ENCODE results near the gene KCNK18. TPM values are rescaled to one million over a fixed set of nuclear protein-coding genes. Genes with fewer than 3 reads are reported as not detected.

The KCNK18 gene
- total RNA-seq, 1 experiment from 2014 or later, result not detected

Other genes starting within 250 kb of the KCNK18 start
- 5.8 and 44.9 TPM in 2 replicates for gene SHTN1, start 192.3 kb upstream of the KCNK18 start, total RNA-seq (2014; rRNA removed; shearing (Covaris generic); ENCODE audit: low replicate concordance)
- gene VAX1, start 59.2 kb upstream of the KCNK18 start, total RNA-seq (2014; rRNA removed; shearing (Covaris generic); ENCODE audit: low replicate concordance), result 0.27 and 0.67 TPM in 2 replicates
- gene SLC18A2, start 43.6 kb downstream of the KCNK18 start, total RNA-seq (2014; rRNA removed; shearing (Covaris generic); ENCODE audit: low replicate concordance), result not detected in 2 replicates
- gene PDZD8, start 178.0 kb downstream of the KCNK18 start, total RNA-seq (2014; rRNA removed; shearing (Covaris generic); ENCODE audit: low replicate concordance), result 31.6 and 47.2 TPM in 2 replicates

Data from Caki2 (cell line).